DMS 273 (cell line): ENCODE measurements around the gene ELP1.
A peak's percentile ranks its signal among the peaks of the same experiment; 100 is the strongest.
"Not testable (repeated sequence)": the region's sequence is repeated elsewhere in the genome, so short reads cannot be mapped to it uniquely, and the experiment has no call there.

Experiments used
- DNase-seq: peaks from one replicate; lab custom pipeline; 2025; ENCODE audit not compliant: unreplicated experiment; lab: John Stamatoyannopoulos, UW

The ELP1 gene, protein sequence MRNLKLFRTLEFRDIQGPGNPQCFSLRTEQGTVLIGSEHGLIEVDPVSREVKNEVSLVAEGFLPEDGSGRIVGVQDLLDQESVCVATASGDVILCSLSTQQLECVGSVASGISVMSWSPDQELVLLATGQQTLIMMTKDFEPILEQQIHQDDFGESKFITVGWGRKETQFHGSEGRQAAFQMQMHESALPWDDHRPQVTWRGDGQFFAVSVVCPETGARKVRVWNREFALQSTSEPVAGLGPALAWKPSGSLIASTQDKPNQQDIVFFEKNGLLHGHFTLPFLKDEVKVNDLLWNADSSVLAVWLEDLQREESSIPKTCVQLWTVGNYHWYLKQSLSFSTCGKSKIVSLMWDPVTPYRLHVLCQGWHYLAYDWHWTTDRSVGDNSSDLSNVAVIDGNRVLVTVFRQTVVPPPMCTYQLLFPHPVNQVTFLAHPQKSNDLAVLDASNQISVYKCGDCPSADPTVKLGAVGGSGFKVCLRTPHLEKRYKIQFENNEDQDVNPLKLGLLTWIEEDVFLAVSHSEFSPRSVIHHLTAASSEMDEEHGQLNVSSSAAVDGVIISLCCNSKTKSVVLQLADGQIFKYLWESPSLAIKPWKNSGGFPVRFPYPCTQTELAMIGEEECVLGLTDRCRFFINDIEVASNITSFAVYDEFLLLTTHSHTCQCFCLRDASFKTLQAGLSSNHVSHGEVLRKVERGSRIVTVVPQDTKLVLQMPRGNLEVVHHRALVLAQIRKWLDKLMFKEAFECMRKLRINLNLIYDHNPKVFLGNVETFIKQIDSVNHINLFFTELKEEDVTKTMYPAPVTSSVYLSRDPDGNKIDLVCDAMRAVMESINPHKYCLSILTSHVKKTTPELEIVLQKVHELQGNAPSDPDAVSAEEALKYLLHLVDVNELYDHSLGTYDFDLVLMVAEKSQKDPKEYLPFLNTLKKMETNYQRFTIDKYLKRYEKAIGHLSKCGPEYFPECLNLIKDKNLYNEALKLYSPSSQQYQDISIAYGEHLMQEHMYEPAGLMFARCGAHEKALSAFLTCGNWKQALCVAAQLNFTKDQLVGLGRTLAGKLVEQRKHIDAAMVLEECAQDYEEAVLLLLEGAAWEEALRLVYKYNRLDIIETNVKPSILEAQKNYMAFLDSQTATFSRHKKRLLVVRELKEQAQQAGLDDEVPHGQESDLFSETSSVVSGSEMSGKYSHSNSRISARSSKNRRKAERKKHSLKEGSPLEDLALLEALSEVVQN (N-terminal part only)

DNA sequence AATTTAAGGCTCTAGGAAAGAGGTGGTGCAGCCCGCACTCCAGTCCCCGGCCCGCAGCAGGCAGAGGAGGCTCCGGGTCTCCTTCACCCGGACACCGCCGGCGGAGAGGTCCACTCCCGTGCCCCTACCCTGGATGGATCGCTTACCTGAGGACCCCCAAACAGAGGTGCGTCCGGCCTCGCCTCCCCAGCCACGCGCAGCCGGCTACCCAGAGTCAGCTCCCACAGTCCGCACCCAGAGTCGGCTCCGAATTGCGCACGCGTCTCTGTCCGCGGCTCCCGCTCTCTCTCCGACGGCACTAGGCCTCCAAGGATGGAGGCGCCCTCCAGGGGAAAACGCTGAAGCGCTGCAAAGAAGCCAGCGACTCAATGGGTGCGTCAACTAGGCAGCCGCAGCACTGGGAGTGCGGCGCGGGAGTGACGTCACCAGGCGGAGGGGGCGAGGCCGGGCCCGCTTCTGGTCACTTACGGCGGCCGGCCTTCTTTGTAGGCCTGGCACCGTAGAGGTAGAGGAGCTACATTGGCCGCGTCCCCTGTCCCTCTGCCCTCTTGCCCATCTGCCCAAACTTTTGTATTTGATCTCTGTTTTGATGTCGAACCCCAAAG lies at the start of gene ELP1:
TSS of gene ELP1 (minus strand) at position 407 of the 605 bp plus-strand sequence. CDS start 2,978 bp downstream, outside the sequence.
- peak; percentile 97 for DNase-seq

DNA sequence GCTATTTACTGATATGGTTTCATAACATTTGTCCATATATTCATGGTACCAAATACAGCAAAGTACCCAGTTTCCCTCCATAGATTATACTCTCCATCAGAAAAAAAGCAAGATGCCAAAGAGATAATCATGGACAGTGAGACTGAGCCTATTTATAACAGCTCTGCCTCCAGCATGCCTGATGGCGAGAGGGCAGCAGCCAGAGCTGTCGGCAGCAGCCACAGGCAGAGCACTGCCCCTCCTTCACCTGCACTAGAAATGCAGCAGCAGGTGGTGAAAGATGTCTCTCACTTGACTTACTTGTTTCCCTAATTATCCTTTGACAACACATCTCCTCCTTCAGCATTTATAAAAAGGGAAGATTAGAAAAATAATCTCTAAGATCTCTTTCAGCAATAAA lies 47.0 kb upstream of the ELP1 start:
- DNase-seq: no peak

DNA sequence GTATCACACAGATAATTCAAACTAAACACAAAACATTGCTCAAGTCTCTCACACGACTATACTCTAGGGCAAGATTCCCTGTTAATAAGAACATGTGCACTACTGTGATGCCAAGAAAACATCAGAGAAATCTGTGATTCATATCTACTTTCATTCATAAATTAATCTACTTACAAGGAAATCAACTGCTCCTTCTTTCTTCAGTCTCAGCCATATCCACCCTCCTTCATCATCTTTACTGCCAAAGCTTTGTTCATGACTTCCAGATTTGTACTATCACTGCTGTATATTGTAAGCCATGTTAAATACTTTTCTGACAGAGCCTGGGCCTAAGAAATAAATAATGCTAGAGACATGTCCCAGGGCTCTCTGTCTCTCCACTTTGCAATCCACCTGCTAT lies 44.3 kb upstream of the ELP1 start:
- no peak for DNase-seq

DNA sequence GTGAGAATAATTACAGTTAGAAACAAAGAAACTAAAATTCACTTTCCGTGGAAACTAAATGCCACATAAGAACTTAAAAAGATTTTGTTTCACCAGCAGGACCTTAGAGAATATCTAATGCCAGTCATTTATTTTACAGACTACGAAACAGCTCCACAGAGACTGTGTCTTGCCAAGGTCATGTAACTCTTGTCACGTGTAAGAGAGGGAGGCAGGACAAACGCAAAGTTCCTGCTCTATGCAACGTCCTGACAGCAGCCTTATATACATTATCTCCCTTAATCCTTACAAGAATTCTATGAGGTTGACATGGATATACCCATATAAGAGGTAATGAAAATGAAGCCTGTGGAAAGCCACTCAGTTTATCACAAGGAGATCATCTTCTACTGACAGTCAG lies 40.0 kb upstream of the ELP1 start:
- DNase-seq: no peak

DNA sequence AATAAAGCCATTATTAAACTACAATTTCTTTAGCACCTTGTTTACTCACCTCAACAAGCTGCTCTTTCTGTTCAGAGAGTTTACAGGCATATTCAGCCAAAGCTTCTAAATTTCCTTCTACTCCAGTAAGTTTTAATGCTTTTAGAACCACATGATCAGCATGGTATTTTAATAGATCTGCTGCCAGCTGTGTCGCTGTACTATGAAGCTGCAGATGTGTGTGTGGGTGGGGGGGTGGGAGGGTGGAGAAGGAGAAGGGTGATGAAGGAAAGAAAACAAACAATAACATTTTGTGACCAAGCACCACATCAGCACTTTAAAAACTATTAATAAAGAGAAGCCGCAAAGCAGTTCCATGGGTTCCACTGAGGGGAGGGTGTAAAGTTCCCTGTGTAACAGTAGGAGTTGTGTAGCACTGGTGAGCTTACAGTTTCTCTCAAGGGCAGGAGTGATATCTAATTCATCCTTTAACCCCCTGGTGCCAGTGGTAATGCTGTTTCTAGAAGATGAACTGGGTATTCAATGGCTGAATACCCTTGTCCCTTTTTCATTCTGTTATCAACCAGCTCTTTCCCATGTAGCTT lies 38.8 kb upstream of the ELP1 start:
- DNase-seq: no peak

DNA sequence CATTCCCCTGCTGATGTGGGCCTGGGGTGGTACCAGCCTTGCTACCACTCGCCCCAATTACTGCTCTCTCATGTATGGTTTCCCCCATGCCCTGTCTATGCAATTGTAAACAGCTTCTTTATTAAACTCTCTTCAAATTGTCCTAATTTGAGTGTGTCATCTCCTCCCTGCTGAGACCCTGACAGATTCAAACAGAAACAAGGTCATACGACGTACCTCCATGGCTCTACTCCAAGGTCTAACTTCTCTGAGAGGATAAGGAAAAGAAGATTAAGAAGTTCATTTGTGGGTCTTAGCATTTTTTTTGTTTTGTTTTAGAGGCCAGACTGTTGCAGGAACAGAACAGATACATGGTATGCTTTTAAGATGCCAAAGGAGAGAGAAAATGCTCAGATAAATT lies 38.3 kb upstream of the ELP1 start:
- DNase-seq: no peak

DNA sequence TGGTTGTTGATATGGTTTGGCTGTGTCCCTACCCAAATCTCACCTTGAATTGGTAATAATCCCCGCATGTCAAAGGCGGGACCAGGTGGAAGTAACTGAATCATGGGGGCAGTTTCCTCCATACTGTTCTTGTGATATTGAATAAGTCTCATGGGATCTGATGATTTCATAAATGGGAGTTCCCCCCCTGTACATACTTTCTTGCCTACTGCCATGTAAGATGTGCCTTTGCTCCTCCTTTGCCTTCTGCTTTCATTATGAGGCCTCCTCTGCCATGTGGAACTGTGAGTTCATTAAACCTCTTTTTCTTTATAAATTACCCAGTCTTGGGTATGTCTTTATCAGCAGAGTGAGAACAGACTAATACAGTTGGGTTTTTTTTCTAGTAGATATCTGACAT lies 37.5 kb upstream of the ELP1 start:
- DNase-seq: not testable (repeated sequence)

DNA sequence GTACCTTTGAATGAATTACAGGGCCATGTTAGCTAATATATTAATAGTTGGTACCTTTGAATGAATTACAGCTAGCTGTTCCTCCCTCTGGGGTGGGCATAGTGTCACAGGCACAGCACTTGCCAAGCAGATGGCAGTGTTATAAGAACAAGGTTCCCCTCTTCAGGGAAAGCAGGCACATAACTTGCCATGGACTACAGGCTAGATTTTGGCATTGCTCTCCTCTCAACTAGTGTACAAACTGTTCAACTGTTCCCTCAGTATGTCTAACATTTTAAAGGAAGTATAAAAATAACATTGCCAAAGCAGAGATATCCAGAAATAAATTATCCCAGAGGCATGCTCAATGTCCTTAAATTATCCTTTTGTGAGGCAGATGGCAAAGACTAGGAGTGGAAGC lies 34.0 kb upstream of the ELP1 start:
- DNase-seq: peak; percentile 10

DNA sequence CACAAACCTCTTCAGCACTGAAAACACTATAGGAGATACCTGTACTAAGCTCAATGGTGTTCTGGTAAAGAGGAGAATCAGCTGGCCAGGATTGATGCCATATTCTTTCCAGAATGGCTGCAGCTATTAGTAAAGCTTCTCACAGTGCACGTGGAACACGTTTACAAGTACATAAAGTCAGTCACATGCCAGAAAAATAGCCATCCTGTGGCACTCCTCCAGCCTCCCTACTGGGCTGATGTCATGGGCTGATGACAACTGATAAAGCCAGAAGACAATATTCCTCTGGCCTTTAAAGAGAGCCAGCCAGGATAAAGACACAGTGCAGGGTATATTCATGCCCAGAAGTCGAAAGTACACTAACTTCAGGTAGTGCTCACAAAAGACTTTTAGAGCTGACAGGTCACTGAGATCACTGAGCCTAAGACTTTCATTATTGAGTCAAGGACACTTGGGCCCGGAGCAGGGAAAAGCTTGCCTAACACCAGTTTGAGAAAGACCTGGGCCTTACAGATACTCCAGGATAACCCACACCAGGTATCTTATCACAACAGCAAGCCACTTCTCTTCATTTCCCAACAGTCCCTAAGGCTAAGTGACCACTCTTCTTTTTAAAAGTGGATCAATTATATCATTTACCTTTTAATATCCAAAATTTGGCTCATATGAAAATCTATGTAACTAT lies 29.7 kb upstream of the ELP1 start:
- DNase-seq: no peak

DNA sequence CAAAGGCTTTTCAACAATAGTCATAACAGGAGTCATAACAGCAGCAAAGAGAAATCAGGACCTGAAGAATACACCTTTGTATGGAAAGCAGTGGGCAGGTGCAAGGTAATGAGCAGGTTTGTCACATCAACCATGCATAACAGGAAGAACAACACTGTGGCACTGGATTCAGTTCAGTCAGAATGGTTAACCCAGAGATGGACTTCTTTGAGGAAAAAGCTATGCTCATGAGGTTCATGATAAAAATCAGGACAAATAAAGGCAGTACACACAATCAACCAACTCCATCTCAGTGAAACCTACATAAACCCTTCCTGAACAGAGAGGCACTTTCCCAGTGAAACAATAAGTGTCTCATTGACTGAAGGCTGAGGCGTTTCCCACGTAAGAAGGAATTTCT lies 27.2 kb upstream of the ELP1 start:
- DNase-seq: no peak

DNA sequence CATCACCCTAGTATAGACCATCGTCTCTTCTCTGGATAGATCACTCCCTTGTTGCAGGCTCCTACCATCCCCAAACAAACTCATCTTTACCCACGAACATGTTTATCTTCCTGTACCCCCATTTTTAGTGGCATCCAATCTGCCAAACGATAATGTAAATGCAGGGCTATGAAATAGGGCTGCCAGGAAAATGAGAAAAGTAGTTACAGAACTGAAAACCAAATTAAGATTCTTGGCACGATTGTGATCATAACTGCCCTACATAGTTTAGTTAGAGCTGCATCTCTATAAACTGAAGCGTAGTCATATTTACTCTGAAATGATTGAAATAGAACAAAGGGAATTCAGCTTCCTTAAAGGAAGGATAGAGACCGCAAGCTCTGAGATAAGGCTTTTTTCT lies 26.4 kb upstream of the ELP1 start:
- DNase-seq: no peak

DNA sequence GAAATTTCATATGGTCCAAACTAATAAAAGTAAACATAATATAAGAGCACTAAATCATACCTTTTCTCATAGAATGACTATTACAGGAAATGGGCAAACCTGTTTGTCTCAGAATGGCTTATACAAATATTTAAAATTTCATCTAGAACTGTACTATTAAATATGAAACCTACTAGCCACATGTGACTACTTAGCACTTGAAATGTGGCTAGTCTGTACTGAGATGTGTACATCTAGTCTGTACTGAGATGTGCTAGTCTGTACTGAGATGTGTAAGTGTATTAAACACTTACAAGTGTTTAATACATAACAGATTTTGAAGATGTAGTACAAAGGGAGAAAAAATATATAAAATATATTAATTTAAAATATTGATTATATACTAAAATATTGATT lies 22.7 kb upstream of the ELP1 start:
- DNase-seq: no peak

DNA sequence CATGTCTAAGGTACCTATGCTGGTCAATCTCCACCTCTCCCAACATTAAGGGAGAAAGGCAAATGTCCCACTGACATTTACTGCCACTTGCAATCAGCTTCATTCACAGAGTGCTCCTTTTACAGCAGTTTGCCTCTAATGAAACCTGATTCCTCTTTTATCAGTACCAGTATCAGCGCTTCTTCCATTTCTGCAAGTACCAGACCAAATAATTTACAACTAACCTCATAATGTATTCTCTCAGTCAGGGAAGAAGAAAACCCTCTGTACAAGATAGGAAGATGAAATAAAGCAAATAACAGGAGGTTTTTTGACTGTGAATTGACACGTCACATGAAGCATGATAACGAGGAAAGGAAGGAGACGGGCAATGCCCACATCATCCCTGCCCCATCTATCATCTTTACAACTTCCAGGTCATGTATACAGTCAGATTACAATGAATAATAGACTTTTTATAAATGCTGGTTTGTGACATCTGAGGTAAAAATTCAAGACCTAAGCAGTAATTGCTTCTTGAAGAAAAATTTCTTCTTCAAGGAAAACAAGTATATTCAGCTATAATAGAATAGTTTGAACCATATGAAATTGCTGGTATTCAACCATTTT lies 22.2 kb upstream of the ELP1 start:
- DNase-seq: no peak

DNA sequence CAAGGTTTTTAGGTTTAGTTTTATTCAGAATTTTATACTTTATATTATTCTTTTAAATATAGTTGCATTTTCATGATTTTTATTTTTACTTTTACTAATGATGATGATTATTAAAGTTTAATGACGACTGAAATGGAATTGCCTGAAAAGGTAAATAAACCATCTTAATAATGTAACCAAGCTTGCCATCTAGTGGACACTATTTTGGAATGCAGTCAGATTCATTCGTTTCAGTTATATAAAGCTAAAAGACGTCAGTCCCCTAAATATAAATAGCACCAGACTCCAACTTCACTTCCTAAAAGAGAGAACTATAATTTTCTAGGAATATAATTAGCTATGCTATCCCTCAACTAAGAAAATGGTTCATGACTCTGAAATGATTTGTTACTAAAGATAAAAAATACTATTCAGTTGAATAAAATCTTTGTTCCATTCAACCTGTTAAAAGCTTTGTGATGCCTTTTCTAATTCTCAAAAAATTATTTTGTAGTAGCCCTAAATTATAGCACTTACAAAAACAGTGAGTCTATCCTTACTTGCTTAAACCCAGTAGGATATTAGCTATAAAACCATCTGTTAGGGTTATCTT lies 20.2 kb upstream of the ELP1 start:
- peak; percentile 55 for DNase-seq

DNA sequence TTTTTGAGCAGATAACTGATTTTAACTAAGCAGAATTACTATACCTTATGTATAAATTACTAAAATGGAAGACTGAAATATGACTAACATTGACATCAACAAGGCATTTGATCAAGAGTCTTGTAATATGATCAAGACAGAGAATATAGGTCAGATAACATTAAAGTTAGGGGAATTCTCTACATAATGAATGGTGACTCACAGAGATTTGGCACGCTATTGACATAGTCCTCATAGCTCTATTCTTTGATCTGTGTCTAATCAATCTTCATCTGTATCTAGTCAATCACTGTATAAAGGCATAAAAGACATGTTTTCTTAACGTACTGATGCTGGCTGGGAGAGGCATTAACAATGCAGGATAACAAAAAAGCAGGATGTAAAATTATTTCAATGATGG lies 17.7 kb upstream of the ELP1 start:
- no peak for DNase-seq

DNA sequence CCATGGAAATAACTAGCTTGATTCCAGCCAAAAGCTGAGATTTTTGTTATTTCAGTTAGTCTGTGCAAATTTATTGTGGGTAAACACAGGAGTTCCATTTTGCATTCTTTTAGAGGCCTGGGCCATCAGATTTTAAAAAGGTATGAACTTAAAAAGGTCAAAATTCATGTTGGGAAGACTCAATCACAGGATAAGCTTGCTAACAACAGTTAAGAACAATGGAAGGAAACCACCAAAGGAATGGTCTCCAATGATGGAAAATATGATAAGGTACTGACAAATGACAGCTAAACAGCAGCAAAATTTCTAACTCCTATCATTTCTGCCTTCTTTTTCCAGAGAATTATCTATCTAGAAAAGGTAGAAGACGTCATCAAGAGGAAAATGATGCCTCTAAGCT lies 16.2 kb upstream of the ELP1 start:
- DNase-seq: no peak

DNA sequence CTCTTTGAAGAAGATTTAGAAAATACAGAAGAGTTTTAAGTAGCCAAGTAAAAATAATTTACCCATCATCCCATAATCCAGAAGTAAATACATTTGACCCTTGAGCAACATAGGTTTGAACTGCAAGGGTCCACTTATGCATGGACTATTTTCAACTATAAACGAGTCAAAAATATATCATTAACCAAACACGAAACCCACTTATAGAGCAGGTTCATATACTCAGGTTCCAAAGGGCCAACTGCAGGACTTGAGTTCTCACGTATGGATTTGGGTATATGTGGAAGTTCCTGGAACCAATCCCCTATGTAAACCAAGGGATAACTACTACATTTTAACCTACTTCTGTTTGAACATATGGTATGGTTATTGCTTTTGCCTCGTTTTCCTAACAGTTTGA lies 6.1 kb upstream of the ELP1 start:
- no peak for DNase-seq

DNA sequence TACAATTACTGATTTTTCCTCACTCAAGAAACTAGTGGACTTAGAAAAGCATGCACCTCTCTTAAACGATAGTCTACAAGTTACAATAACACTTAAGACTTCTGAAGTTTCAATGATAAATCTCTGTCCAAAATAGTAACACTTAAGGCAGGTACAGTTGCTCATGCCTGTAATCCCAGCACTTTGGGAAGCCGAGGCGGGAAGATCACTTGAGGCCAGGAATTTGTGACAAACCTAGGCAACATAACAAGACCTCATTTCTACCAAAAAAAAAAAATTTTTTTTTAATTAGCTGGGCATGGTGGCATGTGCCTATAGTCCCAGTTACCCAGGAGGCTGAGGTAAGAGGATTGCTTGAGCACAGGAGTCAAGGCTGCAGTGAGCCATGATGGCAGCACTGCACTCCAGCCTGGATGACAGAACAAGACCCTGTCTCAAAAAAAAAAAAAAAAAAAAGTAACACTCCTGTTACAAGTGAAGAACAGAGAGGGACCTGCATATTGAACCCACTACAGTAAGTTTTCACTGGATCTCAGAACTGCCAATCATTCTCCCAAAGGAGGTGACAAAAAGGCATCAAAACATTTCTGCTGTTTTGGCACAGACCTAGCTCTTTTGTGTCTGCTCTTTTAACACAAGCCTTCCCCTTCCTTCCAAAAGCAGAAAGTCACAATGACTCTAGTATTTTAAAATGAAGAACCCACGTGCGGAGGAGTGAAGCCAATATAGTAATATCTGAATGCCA lies 3.8 kb upstream of the ELP1 start:
- DNase-seq: no peak
